HepG2 (cell line): Measurements from ENCODE around the gene PCGF5. TPM values are rescaled to one million over a fixed set of nuclear protein-coding genes. Genes with fewer than 3 reads are reported as not detected.

Source experiments
- ARNTL ChIP-seq: sonication (generic); formaldehyde crosslinking; IDR thresholded peaks from 2 replicates; pipeline ENCODE4 v1.4.0; 2020; ENCODE audit warnings: mild to moderate bottlenecking, missing genetic modification reagents
- ATRX ChIP-seq: sonication (generic); formaldehyde crosslinking; IDR thresholded peaks from 2 replicates; pipeline ENCODE4 v1.4.0; 2020; ENCODE audit warnings: missing genetic modification reagents, borderline replicate concordance
- CBX5 ChIP-seq: sonication (generic); formaldehyde crosslinking; IDR thresholded peaks from 2 replicates; pipeline ENCODE4 v1.4.0; 2020; ENCODE audit warnings: missing genetic modification reagents, borderline replicate concordance
- E2F5 ChIP-seq: sonication (generic); formaldehyde crosslinking; conservative IDR thresholded peaks from 2 replicates; pipeline ENCODE4 v1.4.0; 2020; ENCODE audit warnings: missing genetic modification reagents
- EED ChIP-seq: sonication (generic); formaldehyde crosslinking; IDR thresholded peaks from 2 replicates; pipeline ENCODE4 v1.5.0; 2020; ENCODE audit warnings: mild to moderate bottlenecking, missing genetic modification reagents
- EP300 ChIP-seq, 3 experiments: sonication (generic) in 1 of 3; formaldehyde crosslinking in 1 of 3; IDR thresholded peaks; 2 replicates each; pipeline versions ENCODE4 v1.5.1 to v1.6.1; 2011 to 2020; ENCODE audit warnings: low read depth in 2 of 3, low read length in 2 of 3, borderline replicate concordance in 1 of 3, improper control_type of control experiment in 1 of 3, mild to moderate bottlenecking in 1 of 3, missing genetic modification reagents in 1 of 3, moderate library complexity in 1 of 3
- FOXK1 ChIP-seq: sonication (generic); formaldehyde crosslinking; IDR thresholded peaks from 2 replicates; pipeline ENCODE4 v1.4.0; 2020; ENCODE audit warnings: low read depth, missing genetic modification reagents, borderline replicate concordance
- GABPB1 ChIP-seq: IDR thresholded peaks from 2 replicates; pipeline ENCODE4 v1.6.1; 2016; ENCODE audit warnings: mild to moderate bottlenecking, missing genetic modification reagents, moderate library complexity, missing compliant biosample characterization
- GATAD1 ChIP-seq: IDR thresholded peaks from 2 replicates; pipeline ENCODE4 v1.6.1; 2016; ENCODE audit warnings: missing genetic modification reagents, missing compliant biosample characterization
- HIVEP1 ChIP-seq: sonication (generic); formaldehyde crosslinking; IDR thresholded peaks from 2 replicates; pipeline ENCODE4 v1.4.0; 2020; ENCODE audit warnings: mild to moderate bottlenecking, missing genetic modification reagents
- HMG20A ChIP-seq: IDR thresholded peaks from 2 replicates; pipeline ENCODE4 v1.6.1; 2016; ENCODE audit warnings: borderline replicate concordance
- KDM2A ChIP-seq: sonication (generic); formaldehyde crosslinking; IDR thresholded peaks from 2 replicates; pipeline ENCODE4 v1.4.0; 2020; ENCODE audit warnings: low read depth, missing genetic modification reagents, borderline replicate concordance
- MED1 ChIP-seq: sonication (generic); formaldehyde crosslinking; IDR thresholded peaks from 2 replicates; pipeline ENCODE4 v1.4.0; 2020; ENCODE audit warnings: missing genetic modification reagents
- NCOA2 ChIP-seq: sonication (generic); formaldehyde crosslinking; IDR thresholded peaks from 2 replicates; pipeline ENCODE4 v1.8.0; 2022; ENCODE audit warnings: inconsistent platforms
- RORA ChIP-seq: sonication (generic); formaldehyde crosslinking; IDR thresholded peaks from 2 replicates; pipeline ENCODE4 v1.5.0; 2020; ENCODE audit warnings: mild to moderate bottlenecking, missing genetic modification reagents, moderate library complexity
- SOX6 ChIP-seq, 2 experiments: fragments of 450-650 bp in 1 of 2; sonication (generic) in 1 of 2; formaldehyde crosslinking in 1 of 2; IDR thresholded peaks; 2 replicates each; pipeline versions ENCODE4 v1.4.0 to v1.6.1; 2017 to 2020; ENCODE audit warnings: antibody characterized with exemption in 1 of 2, mild to moderate bottlenecking in 1 of 2, missing genetic modification reagents in 1 of 2
- SP2 ChIP-seq: sonication (generic); formaldehyde crosslinking; IDR thresholded peaks from 2 replicates; pipeline ENCODE4 v1.5.1; 2020; ENCODE audit warnings: mild to moderate bottlenecking, missing genetic modification reagents
- ZBTB38 ChIP-seq: sonication (generic); formaldehyde crosslinking; IDR thresholded peaks from 2 replicates; pipeline ENCODE4 v1.5.1; 2020; ENCODE audit warnings: mild to moderate bottlenecking, missing genetic modification reagents
- ZNF17 ChIP-seq: sonication (generic); formaldehyde crosslinking; IDR thresholded peaks from 2 replicates; pipeline ENCODE4 v1.5.0; 2020; ENCODE audit warnings: mild to moderate bottlenecking, missing genetic modification reagents
- ZNF224 ChIP-seq: sonication (generic); formaldehyde crosslinking; IDR thresholded peaks from 2 replicates; pipeline ENCODE4 v1.5.0; 2020; ENCODE audit warnings: mild to moderate bottlenecking, missing genetic modification reagents
- ZNF34 ChIP-seq: sonication (generic); formaldehyde crosslinking; IDR thresholded peaks from 2 replicates; pipeline ENCODE4 v1.4.0; 2020; ENCODE audit warnings: mild to moderate bottlenecking, missing genetic modification reagents, borderline replicate concordance
- ZNF441 ChIP-seq: sonication (generic); formaldehyde crosslinking; IDR thresholded peaks from 2 replicates; pipeline ENCODE4 v1.7.0; 2021; ENCODE audit warnings: missing genetic modification reagents, borderline replicate concordance
- ZNF446 ChIP-seq: sonication (generic); formaldehyde crosslinking; IDR thresholded peaks from 2 replicates; pipeline ENCODE4 v1.5.0; 2020; ENCODE audit warnings: mild to moderate bottlenecking, missing genetic modification reagents
- ZNF503 ChIP-seq: sonication (generic); formaldehyde crosslinking; IDR thresholded peaks from 2 replicates; pipeline ENCODE4 v1.4.0; 2020; ENCODE audit warnings: missing genetic modification reagents
- ZNF543 ChIP-seq: sonication (generic); formaldehyde crosslinking; IDR thresholded peaks from 2 replicates; pipeline ENCODE4 v1.4.0; 2020; ENCODE audit warnings: mild to moderate bottlenecking, missing genetic modification reagents
- polyA plus RNA-seq, 8 experiments: library from polyadenylated mRNA; depleted of rRNA in 3 of 8; stranded (reverse) in 7 of 8; unstranded in 1 of 8; fragments of >200 nt; fragmentation: Illumina TruSeq in 4 of 8; extraction: Trizol in 4 of 8; gene quantifications; 2 replicates each; pipeline versions ENCODE4 v1.2.1 to v1.2.3, GENCODE V29; 2011 to 2016; ENCODE audit warnings: low read depth in 4 of 8, missing spikeins in 1 of 8, mixed read lengths in 1 of 8; ENCODE audit not compliant: insufficient read depth in 1 of 8
- total RNA-seq, 5 experiments: library from RNA; depleted of rRNA; stranded (reverse); fragments of >200 nt; fragmentation: Illumina TruSeq; extraction: Trizol; gene quantifications; 2 replicates each; pipeline ENCODE4 v1.2.3, GENCODE V29; 2016; ENCODE audit warnings: low read depth in 1 of 5
- TF ChIP-seq, protein P1 (sequence below): sonication (generic); formaldehyde crosslinking; IDR thresholded peaks from 2 replicates; pipeline ENCODE4 v1.8.0; 2022; ENCODE audit warnings: mild to moderate bottlenecking, missing genetic modification reagents; ENCODE audit not compliant: insufficient replicate concordance
- TF ChIP-seq, protein P2 (sequence below): IDR thresholded peaks from 2 replicates; pipeline ENCODE4 v1.6.1; 2016; ENCODE audit warnings: low read depth, borderline replicate concordance

The PCGF5 gene
- total and polyA plus RNA-seq, 2 of the 13 experiments (the other 11 are each of a cell fraction or from before 2014, with no cell fraction given), result 61.3 to 138 TPM

DNA sequence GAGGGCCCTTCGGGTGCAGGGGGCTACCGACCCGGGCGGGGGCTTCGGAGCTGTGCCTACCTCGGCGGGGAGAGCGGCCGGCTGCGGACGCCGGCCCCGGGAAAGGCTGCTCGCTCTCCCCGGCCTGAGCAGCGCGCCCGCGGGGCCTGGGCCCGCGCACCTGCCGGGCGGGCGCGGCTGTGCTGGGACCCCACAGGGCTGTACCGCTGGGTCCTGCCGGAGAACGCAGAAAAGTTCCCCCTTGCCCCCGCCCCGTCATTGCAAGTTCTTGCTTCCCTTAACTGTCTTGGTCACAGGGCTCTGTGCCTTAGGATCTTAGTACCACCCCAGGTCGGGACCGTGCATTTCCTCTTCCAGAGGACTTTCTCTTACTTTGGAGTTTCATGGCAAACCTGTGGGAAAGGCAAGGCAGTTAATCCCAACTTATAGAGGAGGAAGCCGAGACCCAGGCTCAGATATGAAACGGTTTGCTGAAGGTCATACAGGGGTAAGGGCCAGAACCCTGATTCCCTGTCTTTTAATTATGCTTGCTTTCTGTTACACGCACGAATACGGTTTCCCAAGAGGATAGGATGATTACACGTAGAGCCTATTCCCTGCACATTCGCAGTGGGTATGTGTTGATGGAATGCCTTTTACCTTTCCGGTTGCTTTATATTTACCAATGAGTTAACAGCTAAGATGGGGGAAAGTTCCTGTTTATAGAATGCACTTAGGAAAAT is 652 bp downstream of the PCGF5 start (continued):
- TF ChIP-seq ZNF503 (CRISPR knock-in tag) (no peak), GABPB1 (CRISPR knock-in tag) (no peak), ZNF17 (CRISPR knock-in tag) (no peak), ARNTL (CRISPR knock-in tag) (no peak), KDM2A (CRISPR knock-in tag) (no peak), ATRX (CRISPR knock-in tag) (no peak), ZNF34 (CRISPR knock-in tag) (no peak), ZNF441 (CRISPR knock-in tag) (no peak), HIVEP1 (no peak), MED1 (CRISPR knock-in tag) (0 out of 2 replicates have a peak, but pooled peaks have one; percentile 17), NCOA2 (CRISPR knock-in tag) (no peak), HMG20A (CRISPR knock-in tag) (no peak), EED (CRISPR knock-in tag) (no peak), GATAD1 (no peak), EP300 (IDR thresholded peaks at IDR 0.05; ENCODE audit: low read depth in 2 of 2, low read length in 2 of 2) (no peak), EP300 (CRISPR knock-in tag; IDR thresholded peaks at IDR 0.05; ENCODE audit: borderline replicate concordance) (no peak), ZNF543 (CRISPR knock-in tag) (no peak), E2F5 (CRISPR knock-in tag) (peak; percentile 9; the same call in 1 of the 2 replicates), SOX6 (IDR thresholded peaks at IDR 0.05) (no peak), SOX6 (CRISPR knock-in tag; IDR thresholded peaks at IDR 0.05) (no peak), RORA (CRISPR knock-in tag) (no peak), CBX5 (CRISPR knock-in tag) (no peak), FOXK1 (CRISPR knock-in tag) (no peak), ZNF446 (no peak), SP2 (CRISPR knock-in tag) (no peak), ZNF224 (CRISPR knock-in tag) (no peak), ZBTB38 (CRISPR knock-in tag) (no peak)
- TF ChIP-seq, protein P1, sequence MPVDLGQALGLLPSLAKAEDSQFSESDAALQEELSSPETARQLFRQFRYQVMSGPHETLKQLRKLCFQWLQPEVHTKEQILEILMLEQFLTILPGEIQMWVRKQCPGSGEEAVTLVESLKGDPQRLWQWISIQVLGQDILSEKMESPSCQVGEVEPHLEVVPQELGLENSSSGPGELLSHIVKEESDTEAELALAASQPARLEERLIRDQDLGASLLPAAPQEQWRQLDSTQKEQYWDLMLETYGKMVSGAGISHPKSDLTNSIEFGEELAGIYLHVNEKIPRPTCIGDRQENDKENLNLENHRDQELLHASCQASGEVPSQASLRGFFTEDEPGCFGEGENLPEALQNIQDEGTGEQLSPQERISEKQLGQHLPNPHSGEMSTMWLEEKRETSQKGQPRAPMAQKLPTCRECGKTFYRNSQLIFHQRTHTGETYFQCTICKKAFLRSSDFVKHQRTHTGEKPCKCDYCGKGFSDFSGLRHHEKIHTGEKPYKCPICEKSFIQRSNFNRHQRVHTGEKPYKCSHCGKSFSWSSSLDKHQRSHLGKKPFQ (CRISPR knock-in tag), result no peak
- TF ChIP-seq, protein P2, sequence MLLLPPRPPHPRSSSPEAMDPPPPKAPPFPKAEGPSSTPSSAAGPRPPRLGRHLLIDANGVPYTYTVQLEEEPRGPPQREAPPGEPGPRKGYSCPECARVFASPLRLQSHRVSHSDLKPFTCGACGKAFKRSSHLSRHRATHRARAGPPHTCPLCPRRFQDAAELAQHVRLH, result no peak
